ENCODE measurements around the gene MTMR10. TPM values are rescaled to one million over a fixed set of nuclear protein-coding genes. Genes with fewer than 3 reads are reported as not detected.

The MTMR10 gene
- total RNA-seq, 1 experiment from 2014 or later = 23.2 TPM

GRCh38 chr15:30924353-30924752, 67.1 kb downstream of the MTMR10 start:
- H3K23ac ChIP-seq (ENCODE audit: insufficient read length, low read depth, low read length) = no peak overlapping the region
- H2AFZ ChIP-seq (ENCODE audit: low read length) = no peak overlapping the region
- no CpG with 5 or more reads among the region's 5 CpGs for WGBS (ENCODE audit: extremely low coverage, insufficient read length, low lambda C conversion rate)
- H3K4me1 ChIP-seq (ENCODE audit: insufficient read depth, low read length) = peaks cover 7% of the 10 kb centered on the region; the same call in 1 of the 2 replicates
- H3K27me3 Mint-ChIP-seq (ENCODE audit: low read depth) = no peaks in the 10 kb centered on the region
- peak overlapping the region in 2 of 3 experiments; percentile 61 to 95; a peak in 4 of 7 replicates for H3K27ac Mint-ChIP-seq
- H3K79me2 ChIP-seq (ENCODE audit: insufficient read depth, low read length) = no peaks in the 10 kb centered on the region
- no peak overlapping the region for H3K4me2 ChIP-seq (ENCODE audit: insufficient read depth, insufficient read length, low read length)
- no peak overlapping the region for H2BK12ac ChIP-seq (ENCODE audit: insufficient read length, low read depth, low read length)
- TF ChIP-seq CTCF (conservative IDR thresholded peaks at IDR 0.05) = no peak
- H2BK20ac ChIP-seq (ENCODE audit: low read depth, low read length, poor library complexity, severe bottlenecking) = no peak overlapping the region
- no peak overlapping the region for H3K14ac ChIP-seq (ENCODE audit: insufficient read depth, low read length)
- no peak overlapping the region for H3K27ac ChIP-seq (ENCODE audit: insufficient read length, low read depth, low read length)
- H3K9ac ChIP-seq (ENCODE audit: extremely low read depth, insufficient read length, low read length) = no peak overlapping the region
- H3K27me3 ChIP-seq (ENCODE audit: insufficient read depth, low read length) = no peaks in the 10 kb centered on the region
- H3K23me2 ChIP-seq (ENCODE audit: insufficient read length, low read depth, low read length, poor library complexity, severe bottlenecking) = no peaks in the 10 kb centered on the region
- H2BK120ac ChIP-seq (ENCODE audit: low read depth, low read length, poor library complexity, severe bottlenecking) = no peak overlapping the region
- H3K4me3 Mint-ChIP-seq = no peak overlapping the region
- DNase-seq = no peak
- no peak overlapping the region for H3K18ac ChIP-seq (ENCODE audit: insufficient read length, low read depth, low read length)
- H4K91ac ChIP-seq (ENCODE audit: insufficient read length, low read depth, low read length) = peak overlapping the region; percentile 54
- H3K9me3 Mint-ChIP-seq = no peaks in the 10 kb centered on the region
- no peak overlapping the region for H3T11ph ChIP-seq (ENCODE audit: low read length)
- H4K5ac ChIP-seq (ENCODE audit: insufficient read length, low read depth, low read length) = no peak overlapping the region
- no peak overlapping the region for H2AK5ac ChIP-seq (ENCODE audit: insufficient read length, low read length)
- H3K56ac ChIP-seq (ENCODE audit: insufficient read length, low read depth, low read length) = no peak overlapping the region
- peaks cover 20 to 74% (median 68%) of the 10 kb centered on the region in 3 experiments for H3K36me3 Mint-ChIP-seq (ENCODE audit: insufficient read depth in 1 of 3, low read depth in 3 of 3)
- no peak overlapping the region for H2BK15ac ChIP-seq (ENCODE audit: low read depth, low read length)
- no peaks in the 10 kb centered on the region for H4K20me1 ChIP-seq (ENCODE audit: control insufficient read depth, insufficient read depth, insufficient read length)
- no peak overlapping the region for H3K4ac ChIP-seq (ENCODE audit: low read depth, low read length)
- H4K8ac ChIP-seq (replicated peaks; ENCODE audit: insufficient read length, low read depth, low read length) = no peak overlapping the region
- H3K4me1 Mint-ChIP-seq = peaks cover 40 to 41% of the 10 kb centered on the region in 2 experiments
- H3K79me1 ChIP-seq (ENCODE audit: insufficient read depth, low read depth, low read length, poor library complexity, severe bottlenecking) = no peaks in the 10 kb centered on the region
- no peaks in the 10 kb centered on the region for H3K9me3 ChIP-seq (ENCODE audit: control insufficient read depth, low read depth, low read length)
- no peak overlapping the region for H2BK5ac ChIP-seq (ENCODE audit: insufficient read length, low read length)

Data from H9 (cell line).